GM12878 (cell line): ENCODE data around the gene FOXL3. TPM values are rescaled to one million over a fixed set of nuclear protein-coding genes. Genes with fewer than 3 reads are reported as not detected.

ENCODE experiments used
- ATAC-seq: fragments of 200-7000 bp; cut with Tn5 transposase; 3 replicates; pipeline ENCODE4 v1.9.1; 2020; ENCODE audit warnings: mild to moderate bottlenecking, moderate library complexity
- BruUV-seq: library from RNA; stranded (reverse); fragments of 400-500 nt; replicated peaks from 2 replicates; lab custom pipeline; 2021; lab: Mats Ljungman, UMichigan
- CTCF ChIA-PET: fragments of 300-600 bp; sonication (Branson Sonifier 250); formaldehyde crosslinking; extraction: SDS; loops from one replicate; lab custom pipeline; 2021; ENCODE audit warnings: inconsistent platforms; lab: Yijun Ruan, JAX
- POLR2A ChIA-PET: fragments of 350-600 bp; formaldehyde crosslinking; extraction: SDS; loops from one replicate; lab custom pipeline; 2021; ENCODE audit warnings: inconsistent platforms; lab: Charles Lee
- RAD21 ChIA-PET: fragments of 300-600 bp; sonication (Branson Sonifier 250); formaldehyde crosslinking; loops from one replicate; lab custom pipeline; 2023; ENCODE audit warnings: antibody characterized with exemption; ENCODE audit not compliant: unreplicated experiment; lab: Charles Lee
- SMC1A ChIA-PET: fragments of 300-600 bp; sonication (Branson Sonifier 250); formaldehyde crosslinking; loops from one replicate; lab custom pipeline; 2023; ENCODE audit not compliant: unreplicated experiment, uncharacterized antibody; lab: Charles Lee
- DNase-seq: peaks from one replicate; pipeline ENCODE4 v3.0.0-alpha.2; 2011; ENCODE audit warnings: low read depth, low spot score
- FAIRE-seq: peaks from 3 replicates; lab custom pipeline; 2011; peaks lifted over from hg19 to GRCh38; lab: Jason Lieb, UNC
- H2AFZ ChIP-seq: 2 replicates; pipeline ENCODE4 v1.6.0; 2011; ENCODE audit warnings: low read depth, low read length, control low read depth; ENCODE audit not compliant: control insufficient read depth
- H3K27ac ChIP-seq: 2 replicates; pipeline ENCODE4 v1.5.1; 2011; ENCODE audit warnings: control low read depth; ENCODE audit not compliant: control insufficient read depth, insufficient read depth
- H3K27me3 ChIP-seq, 2 experiments: replicated peaks in 1 of 2; 2 replicates each; pipeline versions ENCODE4 v1.6.0 to v1.6.1; 2011; ENCODE audit warnings: low read length in 1 of 2; ENCODE audit not compliant: control insufficient read depth in 2 of 2, insufficient read depth in 2 of 2
- H3K36me3 ChIP-seq, 2 experiments: 2 replicates each; pipeline ENCODE4 v1.5.1; 2011; ENCODE audit warnings: low read length in 1 of 2; ENCODE audit not compliant: control insufficient read depth in 2 of 2, insufficient read depth in 2 of 2
- H3K4me1 ChIP-seq: 2 replicates; pipeline ENCODE4 v1.6.1; 2011; ENCODE audit warnings: mild to moderate bottlenecking, low read length, moderate library complexity, mixed read lengths; ENCODE audit not compliant: control insufficient read depth, insufficient read depth
- H3K4me2 ChIP-seq: 2 replicates; pipeline ENCODE4 v1.6.0; 2011; ENCODE audit warnings: control low read depth; ENCODE audit not compliant: control insufficient read depth, insufficient read depth
- H3K4me3 ChIP-seq: fragments of 200-600 bp; sonication (generic); 2 replicates; pipeline ENCODE4 v1.5.1; 2016
- H3K79me2 ChIP-seq: 2 replicates; pipeline ENCODE4 v1.6.0; 2011; ENCODE audit warnings: low read length; ENCODE audit not compliant: control insufficient read depth, insufficient read depth
- H3K9ac ChIP-seq: 2 replicates; pipeline ENCODE4 v1.8.0; 2011; ENCODE audit warnings: low read length, control low read depth, mixed read lengths; ENCODE audit not compliant: control insufficient read depth, insufficient read depth
- H3K9me3 ChIP-seq: replicated peaks from 3 replicates; pipeline ENCODE4 v1.5.1; 2011; ENCODE audit warnings: mild to moderate bottlenecking, low read length; ENCODE audit not compliant: control insufficient read depth, insufficient read depth
- H4K20me1 ChIP-seq: 2 replicates; pipeline ENCODE4 v1.6.0; 2011; ENCODE audit not compliant: control insufficient read depth, insufficient read depth
- BHLHE40 ChIP-seq, 2 experiments: fragments of 450-650 bp in 1 of 2; IDR thresholded peaks; 2 replicates each; pipeline ENCODE4 v1.6.1; 2011 to 2017; ENCODE audit warnings: low read depth in 2 of 2, borderline replicate concordance in 1 of 2, improper control_type of control experiment in 1 of 2, low read length in 1 of 2, mild to moderate bottlenecking in 1 of 2
- EZH2 ChIP-seq: IDR thresholded peaks from 2 replicates; pipeline ENCODE4 v1.6.1; 2012; ENCODE audit warnings: low read depth, mild to moderate bottlenecking, control low read depth, inconsistent platforms, low read length, borderline replicate concordance; ENCODE audit not compliant: control insufficient read depth
- IKZF1 ChIP-seq: fragments of 450-650 bp; conservative IDR thresholded peaks from 2 replicates; pipeline ENCODE4 v1.6.1; 2017; ENCODE audit warnings: antibody characterized with exemption, mild to moderate bottlenecking
- IRF5 ChIP-seq: fragments of 450-650 bp; IDR thresholded peaks from 2 replicates; pipeline ENCODE4 v1.6.1; 2017; ENCODE audit warnings: borderline replicate concordance
- MYB ChIP-seq: fragments of 150-350 bp; IDR thresholded peaks from 2 replicates; pipeline ENCODE4 v1.6.1; 2014; ENCODE audit warnings: mild to moderate bottlenecking, low read depth, low read length, borderline replicate concordance
- RBBP5 ChIP-seq: fragments of 200-600 bp; sonication (generic); conservative IDR thresholded peaks from 2 replicates; pipeline ENCODE4 v1.6.1; 2016
- RELA ChIP-seq: fragments of 450-650 bp; IDR thresholded peaks from 2 replicates; pipeline ENCODE4 v1.8.0; 2014; ENCODE audit warnings: borderline replicate concordance; ENCODE audit not compliant: partially characterized antibody
- SMARCA5 ChIP-seq: fragments of 450-650 bp; IDR thresholded peaks from 2 replicates; pipeline ENCODE4 v1.6.1; 2017; ENCODE audit warnings: mild to moderate bottlenecking
- ZBED1 ChIP-seq: IDR thresholded peaks from 2 replicates; pipeline ENCODE4 v1.6.1; 2016; ENCODE audit warnings: borderline replicate concordance
- ZNF384 ChIP-seq: IDR thresholded peaks from 2 replicates; pipeline ENCODE4 v1.6.1; 2012; ENCODE audit warnings: low read depth, mild to moderate bottlenecking, low read length, improper control_type of control experiment, borderline replicate concordance
- WGBS: methylation state at CpG from one replicate; pipeline ENCODE4 v1.1.6; 2016; ENCODE audit warnings: low lambda C conversion rate; ENCODE audit not compliant: insufficient replicate concordance, insufficient coverage; ENCODE audit errors: missing lambda C conversion rate; 5-methylcytosine and 5-hydroxymethylcytosine counted together
- in situ Hi-C: fragments of 300-500 bp; cut with MboI; formaldehyde crosslinking; loops from 9 replicates; pipeline ENCODE4 v1.14.3; 2018; ENCODE audit warnings: mixed read lengths
- intact Hi-C: fragments of 100-400 bp; cut with micrococcal nuclease; formaldehyde crosslinking; loops from one replicate; pipeline ENCODE4 v1.14.2; 2022; ENCODE audit not compliant: unreplicated experiment
- polyA plus RNA-seq, 11 experiments: library from polyadenylated mRNA; depleted of rRNA in 4 of 11; unstranded in 6 of 11; stranded (reverse) in 5 of 11; fragments of >200 nt; fragmentation: Nextera tagmentation in 4 of 11; fragmentation: Illumina TruSeq in 1 of 11; extraction: Ambion mirVana in 4 of 11; extraction: Trizol in 1 of 11; gene quantifications; 1 replicate in 1 of 11; 2 replicates in 10 of 11; pipeline versions ENCODE4 v1.2.1 to v1.2.3, GENCODE V29; 2011 to 2016; ENCODE audit warnings: inconsistent platforms in 2 of 11, missing spikeins in 2 of 11, low read depth in 1 of 11
- total RNA-seq, 4 experiments: library from RNA; depleted of rRNA in 3 of 4; stranded (reverse); fragments of >200 nt in 3 of 4; fragmentation: Illumina TruSeq in 1 of 4; extraction: Trizol in 1 of 4; gene quantifications; 2 replicates each; pipeline versions ENCODE4 v1.2.1 to v1.2.3, GENCODE V29; 2013 to 2021

FOXL3 gene
- total and polyA plus RNA-seq, 10 of the 15 experiments (the other 5 are each of a cell fraction or from before 2014, with no cell fraction given) = not detected

GRCh38 chr7:284762-285722, 4.9 kb upstream of the FOXL3 start:
- TF ChIP-seq SMARCA5 (no peak), ZNF384 (no peak), IRF5 (no peak), EZH2 (no peak), RELA (no peak), RBBP5 (no peak), MYB (no peak), IKZF1 (no peak), BHLHE40 (IDR thresholded peaks at IDR 0.05; ENCODE audit: borderline replicate concordance in 1 of 2, low read depth in 2 of 2, low read length in 1 of 2) (no peak), ZBED1 (no peak)
- TF ChIP-seq, all 136 proteins: peak for 0
- no peaks in the 10 kb centered on the region for H3K27me3 ChIP-seq
- H3K36me3 ChIP-seq = no peaks in the 10 kb centered on the region
- H3K9ac ChIP-seq = no peak overlapping the region
- ChIA-PET POLR2A (no interaction called here), RAD21 (no interaction called here), CTCF (no interaction called here), SMC1A (no interaction called here)
- DNase-seq (no peak), FAIRE-seq (no peak), ATAC-seq (no peak)
- no peaks in the 10 kb centered on the region for H3K4me1 ChIP-seq
- intact Hi-C loops = no loop called here
- H3K4me2 ChIP-seq = no peak overlapping the region
- H3K79me2 ChIP-seq = no peaks in the 10 kb centered on the region
- peaks cover 2% of the 10 kb centered on the region; the same call in 2 of the 3 replicates for H3K9me3 ChIP-seq
- BruUV-seq = no TSS peak
- in situ Hi-C loops = no loop called here
- H4K20me1 ChIP-seq = no peaks in the 10 kb centered on the region
- no peak overlapping the region for H3K4me3 ChIP-seq
- WGBS = 69% methylated on average over 36 of the region's 37 CpGs
- no peak overlapping the region for H2AFZ ChIP-seq
- H3K27ac ChIP-seq = no peak overlapping the region
